KOPT-K1 (cell line): ENCODE measurements around the gene SMIM31.

Source experiments
- H3K27ac ChIP-seq: fragments of 200-600 bp; sonication (generic); 2 replicates; pipeline ENCODE4 v1.5.1; 2016; ENCODE audit warnings: antibody characterized with exemption, mild to moderate bottlenecking, low read depth, low read length; ENCODE audit not compliant: poor library complexity, severe bottlenecking
- H3K36me3 ChIP-seq: fragments of 200-600 bp; sonication (generic); 2 replicates; pipeline ENCODE4 v1.5.1; 2017; ENCODE audit warnings: antibody characterized with exemption, mild to moderate bottlenecking, low read length, moderate library complexity; ENCODE audit not compliant: insufficient read depth
- H3K9me3 ChIP-seq: fragments of 200-600 bp; sonication (generic); 2 replicates; pipeline ENCODE4 v1.5.1; 2017; ENCODE audit warnings: antibody characterized with exemption, low read length, mild to moderate bottlenecking; ENCODE audit not compliant: insufficient read depth, poor library complexity, severe bottlenecking

Gene SMIM31

GRCh38 chr4:164768516-164768915 lies 14.6 kb downstream of the SMIM31 start:
- Histone ChIP-seq H3K27ac (no peak overlapping the region), H3K36me3 (no peaks in the 10 kb centered on the region), H3K9me3 (no peaks in the 10 kb centered on the region)

- H3K27ac ChIP-seq = no peak overlapping the region
- H3K9me3 ChIP-seq = no peaks in the 10 kb centered on the region
- no peaks in the 10 kb centered on the region for H3K36me3 ChIP-seq
Measured at GRCh38 chr4:164770010-164770724, 16.2 kb downstream of the SMIM31 start.

- H3K9me3 ChIP-seq = no peaks in the 10 kb centered on the region
- no peak overlapping the region for H3K27ac ChIP-seq
- no peaks in the 10 kb centered on the region for H3K36me3 ChIP-seq
Measured at GRCh38 chr4:164771088-164771487, 17.2 kb downstream of the SMIM31 start.

GRCh38 chr4:164772076-164772475 lies 18.1 kb downstream of the SMIM31 start:
- Histone ChIP-seq H3K36me3 (no peaks in the 10 kb centered on the region), H3K27ac (no peak overlapping the region), H3K9me3 (no peaks in the 10 kb centered on the region)

GRCh38 chr4:164779080-164779479 lies 25.1 kb downstream of the SMIM31 start:
- no peaks in the 10 kb centered on the region for H3K36me3 ChIP-seq

GRCh38 chr4:164779811-164780216 lies 25.9 kb downstream of the SMIM31 start:
- Histone ChIP-seq H3K9me3 (no peaks in the 10 kb centered on the region), H3K36me3 (no peaks in the 10 kb centered on the region), H3K27ac (no peak overlapping the region)

More at GRCh38 chr4:164779080-164779479, 25.1 kb downstream of the SMIM31 start:
- Histone ChIP-seq H3K27ac (no peak overlapping the region), H3K9me3 (no peaks in the 10 kb centered on the region)

GRCh38 chr4:164780839-164781238 lies 26.9 kb downstream of the SMIM31 start:
- H3K36me3 ChIP-seq = no peaks in the 10 kb centered on the region

GRCh38 chr4:164783976-164784375 lies 30.0 kb downstream of the SMIM31 start:
- Histone ChIP-seq H3K9me3 (no peaks in the 10 kb centered on the region), H3K27ac (no peak overlapping the region), H3K36me3 (no peaks in the 10 kb centered on the region)

More at GRCh38 chr4:164780839-164781238, 26.9 kb downstream of the SMIM31 start:
- Histone ChIP-seq H3K27ac (no peak overlapping the region), H3K9me3 (no peaks in the 10 kb centered on the region)

- Histone ChIP-seq H3K36me3 (no peaks in the 10 kb centered on the region), H3K27ac (no peak overlapping the region), H3K9me3 (no peaks in the 10 kb centered on the region)
Measured at GRCh38 chr4:164789047-164789446, 35.1 kb downstream of the SMIM31 start.

GRCh38 chr4:164790249-164790648 lies 36.3 kb downstream of the SMIM31 start:
- no peaks in the 10 kb centered on the region for H3K9me3 ChIP-seq
- no peaks in the 10 kb centered on the region for H3K36me3 ChIP-seq
- H3K27ac ChIP-seq = no peak overlapping the region

- Histone ChIP-seq H3K9me3 (no peaks in the 10 kb centered on the region), H3K27ac (no peak overlapping the region), H3K36me3 (no peaks in the 10 kb centered on the region)
Measured at GRCh38 chr4:164799410-164799809, 45.5 kb downstream of the SMIM31 start.

- H3K36me3 ChIP-seq = no peaks in the 10 kb centered on the region
- H3K9me3 ChIP-seq = no peaks in the 10 kb centered on the region
- no peak overlapping the region for H3K27ac ChIP-seq
Measured at GRCh38 chr4:164800786-164801185, 46.9 kb downstream of the SMIM31 start.

- H3K36me3 ChIP-seq = no peaks in the 10 kb centered on the region
- no peaks in the 10 kb centered on the region for H3K9me3 ChIP-seq
- H3K27ac ChIP-seq = no peak overlapping the region
Measured at GRCh38 chr4:164802301-164802901, 48.5 kb downstream of the SMIM31 start.

- Histone ChIP-seq H3K27ac (no peak overlapping the region), H3K36me3 (no peaks in the 10 kb centered on the region)
Measured at GRCh38 chr4:164803702-164804101, 49.8 kb downstream of the SMIM31 start.

GRCh38 chr4:164807611-164808010 lies 53.7 kb downstream of the SMIM31 start:
- H3K9me3 ChIP-seq = no peaks in the 10 kb centered on the region
- H3K36me3 ChIP-seq = no peaks in the 10 kb centered on the region
- no peak overlapping the region for H3K27ac ChIP-seq

More at GRCh38 chr4:164803702-164804101, 49.8 kb downstream of the SMIM31 start:
- H3K9me3 ChIP-seq = no peaks in the 10 kb centered on the region

- H3K36me3 ChIP-seq = no peaks in the 10 kb centered on the region
- H3K27ac ChIP-seq = no peak overlapping the region
Measured at GRCh38 chr4:164813554-164813953, 59.6 kb downstream of the SMIM31 start.

More at GRCh38 chr4:164813554-164813953, 59.6 kb downstream of the SMIM31 start:
- no peaks in the 10 kb centered on the region for H3K9me3 ChIP-seq
